Fibroblast of the conjunctiva (primary cell): Measurements from ENCODE around the gene RRAGD.
"Not testable (repeated sequence)": the region's sequence is repeated elsewhere in the genome, so short reads cannot be mapped to it uniquely, and the experiment has no call there.

Source experiments
- DNase-seq: peaks from one replicate; pipeline ENCODE4 v3.0.0-alpha.2; 2010; ENCODE audit warnings: low read depth

The RRAGD gene

DNA sequence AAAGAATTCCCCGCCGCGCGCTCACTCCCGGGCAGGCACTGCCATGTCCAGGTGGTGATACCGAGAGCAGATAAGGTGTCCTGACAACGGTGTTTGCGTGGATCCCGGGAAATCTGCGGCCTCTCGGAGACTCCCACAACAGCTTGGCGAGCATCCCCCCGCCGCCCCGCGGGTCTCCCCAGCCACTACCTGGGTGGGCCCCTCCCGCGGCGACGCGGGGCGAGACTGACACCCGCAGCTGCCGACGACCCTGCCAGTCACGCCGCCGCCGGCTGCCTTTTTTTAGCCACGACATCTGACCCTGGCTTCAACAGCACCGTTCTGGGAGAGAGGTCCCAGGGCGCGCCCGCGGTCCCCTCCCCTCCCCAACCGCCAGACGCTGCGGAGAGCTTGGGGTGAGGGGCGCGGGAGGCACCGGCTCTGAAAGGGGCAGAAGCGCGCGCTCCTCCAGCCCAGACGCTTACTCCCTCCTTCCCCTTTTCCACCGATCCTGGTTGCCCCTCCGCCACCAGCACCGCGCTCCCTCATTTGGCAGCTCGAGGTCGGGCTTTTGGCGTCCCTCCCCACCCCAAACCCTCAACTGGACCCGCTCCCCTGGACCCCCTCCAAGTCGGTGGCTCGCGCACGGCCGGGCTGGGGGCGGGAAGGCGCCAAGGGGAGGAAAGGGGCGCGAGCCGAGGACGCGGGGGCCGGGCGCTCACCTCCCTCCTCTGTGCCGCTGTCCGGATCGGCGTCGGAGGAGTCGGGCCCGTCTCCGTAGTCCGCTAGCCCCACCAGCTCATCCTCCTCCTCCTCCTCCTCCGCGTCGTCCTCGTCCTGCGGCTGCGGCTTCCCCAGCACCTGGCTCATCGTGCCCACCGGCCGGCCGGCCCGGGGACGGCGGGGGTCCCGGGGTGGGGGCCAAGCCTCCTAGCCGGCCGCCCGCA is 665 bp downstream of the RRAGD start:
- DNase-seq = no peak

DNA sequence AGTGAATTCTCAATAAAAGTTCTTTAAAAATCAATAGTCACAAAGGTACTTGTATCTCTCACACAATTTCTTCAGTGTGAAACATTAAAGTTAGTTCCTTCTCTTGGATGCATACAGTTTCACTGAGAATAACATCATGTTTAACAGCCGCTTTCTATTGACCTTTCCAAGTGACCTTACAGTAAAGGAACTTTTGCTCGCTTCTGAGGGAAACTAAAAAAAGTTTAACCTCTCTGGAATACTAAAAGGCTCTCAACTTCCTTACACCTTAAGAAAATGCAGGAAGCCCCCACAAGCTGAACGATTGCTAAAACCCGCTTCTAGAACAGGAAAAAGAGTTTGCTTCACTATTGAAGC is 1.3 kb downstream of the RRAGD start:
- no peak for DNase-seq

DNA sequence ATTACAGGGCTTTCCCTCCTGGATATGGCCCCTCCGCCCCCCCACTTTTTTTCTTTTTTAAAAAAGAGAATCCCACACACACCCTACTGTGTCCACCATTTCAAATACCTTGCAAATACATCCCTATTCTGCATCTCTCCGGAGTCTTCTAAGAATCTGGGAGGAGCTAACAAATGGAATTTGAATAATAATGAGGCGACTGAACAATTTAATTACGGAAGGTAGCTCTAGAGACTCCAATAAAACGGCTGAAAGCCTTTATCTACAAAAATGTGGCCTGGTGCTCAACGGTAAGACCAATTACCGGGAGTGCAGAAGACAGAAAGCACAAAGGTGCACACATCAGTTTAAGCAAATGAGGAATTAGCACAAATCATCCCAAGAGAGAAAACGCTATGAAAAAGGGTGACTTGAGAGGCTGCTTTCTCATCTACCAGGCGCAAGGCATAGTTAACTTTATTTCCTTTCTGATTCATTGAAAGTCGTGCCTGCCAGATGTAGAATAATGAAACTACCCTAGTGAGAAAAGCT is 1.8 kb downstream of the RRAGD start:
- no peak for DNase-seq

DNA sequence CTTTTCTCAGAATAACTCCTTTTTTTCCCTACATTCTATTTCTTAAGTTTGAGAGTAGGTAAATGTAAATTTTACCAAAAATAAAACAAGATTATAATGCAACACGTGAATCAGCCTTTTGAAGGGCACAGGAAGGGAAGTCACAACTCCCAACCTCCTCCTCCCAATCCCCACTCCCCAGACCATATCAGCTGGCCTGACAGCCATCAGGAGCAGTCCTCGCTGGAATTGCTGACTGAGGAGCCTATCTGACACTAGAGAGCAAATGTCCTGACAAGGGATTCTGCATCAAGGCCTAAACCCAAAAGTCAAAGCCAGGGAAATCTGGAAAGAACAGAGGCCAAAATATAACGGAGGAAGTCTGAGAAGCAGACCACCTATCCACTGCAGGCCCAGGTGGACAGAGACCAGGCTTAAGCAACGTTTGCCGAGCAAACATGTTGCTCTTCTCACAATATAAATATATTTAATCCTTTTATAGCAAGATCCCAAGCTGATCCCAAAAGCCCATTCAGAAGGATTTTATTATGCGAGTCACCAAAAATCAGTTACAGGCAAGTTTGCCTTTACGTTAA is 2.5 kb downstream of the RRAGD start:
- DNase-seq = no peak

DNA sequence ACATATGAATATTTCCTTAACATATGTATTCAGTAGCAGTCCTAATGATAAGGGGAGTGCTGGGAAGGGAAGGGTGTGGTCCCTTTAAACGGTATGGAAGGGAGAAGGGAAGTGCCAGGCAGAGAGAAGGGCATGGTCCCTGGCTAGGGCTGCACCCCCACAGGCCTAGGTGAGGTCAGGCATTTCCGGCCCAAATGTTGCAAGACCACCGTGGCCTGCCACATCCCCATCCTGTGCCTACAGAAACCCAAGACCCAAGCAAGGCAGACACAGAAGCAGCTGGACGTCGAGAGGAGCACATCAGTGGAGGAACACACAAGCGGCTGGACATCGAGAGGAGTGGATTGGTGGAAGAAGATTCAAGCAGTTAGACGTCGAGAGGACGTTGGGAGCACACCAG is 5.9 kb downstream of the RRAGD start:
- DNase-seq = no peak

DNA sequence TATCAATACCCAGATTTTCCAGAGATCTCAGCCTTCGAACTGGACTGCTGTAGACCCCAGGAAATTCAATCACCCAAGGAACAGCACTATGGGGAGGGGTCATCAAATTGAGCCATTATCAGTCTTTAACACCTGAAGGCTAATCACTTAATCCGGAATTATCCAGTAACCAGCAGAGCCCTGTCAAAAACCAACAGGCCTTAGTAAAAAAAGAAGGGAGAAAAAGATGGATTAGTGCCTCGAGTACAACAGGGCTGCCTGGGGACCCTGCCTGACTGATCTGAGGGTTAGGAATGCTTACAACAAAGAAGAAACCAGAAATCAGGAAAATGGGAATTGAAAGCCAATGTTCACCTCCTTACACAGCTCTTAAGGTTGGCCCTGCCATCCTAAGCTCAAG is 7.6 kb downstream of the RRAGD start:
- no peak for DNase-seq

DNA sequence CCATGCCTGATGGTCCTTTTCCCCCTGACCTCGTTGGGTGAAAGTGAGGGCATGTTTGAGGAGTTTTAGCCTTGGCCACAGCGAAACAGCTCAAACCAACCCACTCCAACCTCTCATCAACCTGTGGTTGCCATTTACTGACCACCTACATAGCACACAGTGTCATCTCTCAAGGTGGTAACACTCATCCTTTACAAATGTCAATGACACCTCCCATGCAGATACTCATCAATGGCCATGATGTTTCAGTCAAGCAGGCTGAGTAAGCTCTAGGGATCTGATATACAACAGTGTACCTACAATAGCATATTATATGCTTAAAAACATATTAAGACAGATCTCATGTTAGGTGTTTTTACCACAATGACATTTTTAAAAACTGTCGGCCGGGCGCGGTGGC is 9.3 kb downstream of the RRAGD start:
- DNase-seq = no peak

DNA sequence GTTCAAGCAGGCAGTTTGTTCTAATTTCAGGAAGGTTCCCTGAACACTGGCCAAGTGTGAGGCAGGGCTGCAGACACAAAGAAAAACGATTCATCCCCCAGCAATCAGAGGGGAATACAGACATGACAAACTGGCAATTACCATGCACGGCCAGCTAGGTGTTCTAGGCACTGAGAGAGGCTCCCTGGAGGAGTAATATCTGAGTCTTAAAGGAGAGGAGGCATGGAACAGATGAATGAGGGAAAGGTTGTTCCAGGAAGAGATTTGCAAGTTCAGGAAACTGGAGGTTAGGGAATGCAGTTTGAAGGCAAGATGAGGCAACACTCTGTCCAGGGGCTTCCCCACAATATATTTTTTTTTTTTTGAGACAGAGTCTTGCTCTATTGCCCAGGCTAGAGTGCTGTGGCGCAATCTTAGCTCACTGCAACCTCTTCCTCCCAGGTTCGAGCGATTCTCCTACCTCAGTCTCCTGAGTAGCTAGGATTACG is 11.1 kb downstream of the RRAGD start:
- no peak for DNase-seq

DNA sequence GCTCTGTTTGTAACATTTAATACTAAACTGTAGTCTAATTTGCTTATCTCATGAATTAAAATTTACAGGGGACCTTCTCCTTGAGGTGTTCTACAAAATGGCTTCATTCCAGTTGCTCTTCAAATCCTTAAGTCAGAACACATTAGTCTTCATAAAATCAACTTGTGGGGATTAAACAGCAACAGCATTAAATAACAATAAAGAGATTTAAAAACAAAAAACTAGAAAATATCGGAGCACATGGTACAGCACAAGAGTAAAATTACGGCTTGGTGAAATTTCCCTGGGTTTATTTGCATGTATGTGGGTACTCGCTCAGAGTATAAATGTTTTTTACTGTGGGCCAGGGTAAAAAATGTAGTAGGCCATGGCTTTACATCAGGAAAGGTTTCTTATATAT is 12.0 kb downstream of the RRAGD start:
- DNase-seq = no peak

DNA sequence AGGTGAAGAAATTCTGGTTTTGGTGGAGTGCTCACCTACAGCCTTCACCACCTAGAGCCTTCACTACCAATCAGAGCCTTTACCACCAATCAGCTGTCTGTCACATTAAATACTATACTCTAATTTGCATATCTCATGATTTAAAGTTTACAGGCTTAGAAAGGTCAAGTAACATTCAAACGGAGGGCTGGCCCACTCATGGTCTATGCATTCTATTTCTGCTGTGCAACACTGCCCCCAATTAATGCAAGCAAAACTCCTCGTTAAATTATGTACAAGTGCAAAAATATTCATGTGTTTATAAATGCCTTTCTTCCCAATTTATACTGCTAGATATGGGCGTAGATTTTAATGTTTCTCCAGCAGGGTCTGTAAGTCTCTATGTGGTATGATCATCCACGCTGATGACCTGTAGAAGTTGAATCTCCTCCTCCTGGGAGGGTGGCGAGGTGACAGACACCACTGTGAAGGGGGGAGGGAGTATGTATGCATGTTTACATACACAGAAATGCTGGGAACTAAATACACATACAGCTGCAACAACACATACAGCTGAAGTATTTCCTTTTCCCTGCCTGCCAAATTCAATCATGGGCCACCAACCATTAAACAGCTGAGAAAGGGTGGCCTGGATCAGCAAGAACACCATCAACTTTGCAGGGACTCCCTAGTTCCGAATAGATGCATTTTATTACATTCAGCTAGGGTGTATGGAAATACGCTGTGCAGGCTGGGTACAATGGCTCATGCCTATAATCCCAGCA is 13.1 kb downstream of the RRAGD start:
- no peak for DNase-seq

DNA sequence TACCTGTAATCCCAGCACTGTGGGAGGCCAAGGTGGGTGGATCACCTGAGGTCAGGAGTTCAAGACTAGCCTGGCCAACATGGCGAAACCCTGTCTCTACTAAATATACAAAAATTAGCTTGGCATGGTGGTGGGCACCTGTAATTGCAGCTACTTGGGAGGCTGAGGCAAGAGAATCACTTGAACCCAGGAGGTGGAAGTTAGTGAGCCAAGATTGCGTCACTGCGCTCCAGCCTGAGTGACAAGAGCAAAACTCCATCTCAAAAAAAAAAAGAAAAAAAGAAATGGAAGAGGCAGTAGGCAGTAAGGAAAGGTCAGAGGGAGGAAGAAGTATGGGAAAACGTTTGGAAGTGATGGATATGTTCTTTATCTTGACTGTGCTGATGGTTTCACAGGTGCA is 14.2 kb downstream of the RRAGD start:
- not testable (repeated sequence) for DNase-seq

DNA sequence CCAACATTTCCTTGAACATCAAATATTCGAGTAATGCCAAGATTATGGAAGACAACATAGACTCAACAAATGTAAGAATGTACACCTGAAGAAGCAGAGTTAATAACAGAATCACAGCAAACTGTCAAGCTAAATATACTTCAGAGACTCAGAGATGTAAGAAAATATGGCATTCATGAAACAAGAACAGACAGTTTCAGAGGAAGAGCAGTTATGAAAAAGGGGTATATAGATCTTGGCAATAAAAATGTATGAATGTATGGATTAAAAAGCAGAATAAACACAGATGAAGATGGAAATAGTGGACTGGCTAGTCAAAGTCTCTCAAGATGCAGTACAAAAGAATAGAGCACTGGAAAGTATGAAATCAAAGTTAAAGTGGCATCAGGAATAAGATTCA is 18.4 kb downstream of the RRAGD start:
- DNase-seq = no peak

DNA sequence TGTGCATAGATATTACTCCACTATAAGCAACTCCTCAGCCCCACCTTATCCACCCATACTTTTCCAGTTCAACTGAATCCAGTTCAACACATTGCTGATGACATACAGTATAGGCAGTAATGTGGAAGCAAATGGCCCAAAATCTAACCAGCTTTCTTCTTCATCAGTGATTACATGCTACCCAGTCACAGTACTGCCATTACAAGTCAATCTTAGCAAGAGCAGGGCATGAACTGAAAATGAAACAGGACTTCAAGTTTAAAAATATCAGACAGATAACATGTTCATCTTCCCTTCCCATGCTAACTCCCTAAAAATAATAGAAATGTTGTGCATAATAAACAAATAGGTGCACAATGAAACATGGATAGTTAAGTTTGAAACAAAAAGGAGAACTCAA is 19.2 kb downstream of the RRAGD start:
- DNase-seq = no peak

DNA sequence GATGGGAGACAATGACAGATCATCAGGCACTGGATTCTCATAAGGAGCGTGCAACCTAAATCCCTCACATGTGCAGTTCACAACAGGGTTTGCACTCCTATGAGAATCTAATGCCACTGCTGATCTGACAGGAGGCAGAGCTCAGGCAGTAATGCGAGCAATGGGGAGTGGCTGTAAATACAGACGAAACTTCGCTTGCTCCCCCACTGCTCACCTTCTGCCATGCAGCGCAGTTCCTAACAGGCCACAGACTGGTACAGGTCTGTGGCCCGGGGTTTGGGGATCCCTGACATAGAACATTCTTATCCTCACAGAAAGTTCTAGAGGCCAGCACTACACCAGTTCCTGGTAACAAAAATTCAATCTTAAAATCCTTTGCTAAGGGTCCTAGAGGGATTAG is 23.2 kb downstream of the RRAGD start:
- DNase-seq = no peak

DNA sequence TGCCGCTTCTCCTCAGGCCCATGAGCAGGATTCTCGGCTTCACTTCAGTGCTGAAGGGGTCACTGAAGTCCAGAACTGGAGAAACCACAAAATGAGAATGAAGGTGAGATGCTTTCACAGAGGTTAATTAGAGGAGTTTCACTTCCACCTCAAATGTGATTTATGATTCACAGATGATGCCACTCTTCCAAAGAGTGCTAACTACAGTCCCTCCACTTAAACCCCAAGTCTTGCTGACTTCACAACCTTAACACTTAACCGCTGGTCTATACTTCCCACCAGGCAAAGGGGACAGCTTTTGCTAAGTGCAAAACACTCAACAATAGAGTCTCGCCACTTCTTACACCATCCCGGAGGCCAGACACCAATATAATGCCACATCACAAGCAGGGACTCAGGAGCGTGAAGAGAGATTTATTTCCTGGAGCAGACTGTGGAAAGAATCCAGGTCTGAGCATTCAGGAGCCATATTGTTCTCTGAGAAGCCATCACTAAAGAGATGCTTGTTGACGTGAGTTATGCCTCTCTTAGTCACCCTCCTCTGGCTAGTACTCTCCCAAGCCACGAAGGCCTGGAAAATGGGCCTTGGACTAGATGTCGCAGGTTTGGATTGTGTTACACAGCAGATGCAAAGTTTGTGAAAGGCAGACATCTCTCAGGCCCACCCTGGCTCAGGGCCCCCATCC is 24.4 kb downstream of the RRAGD start:
- DNase-seq = no peak

DNA sequence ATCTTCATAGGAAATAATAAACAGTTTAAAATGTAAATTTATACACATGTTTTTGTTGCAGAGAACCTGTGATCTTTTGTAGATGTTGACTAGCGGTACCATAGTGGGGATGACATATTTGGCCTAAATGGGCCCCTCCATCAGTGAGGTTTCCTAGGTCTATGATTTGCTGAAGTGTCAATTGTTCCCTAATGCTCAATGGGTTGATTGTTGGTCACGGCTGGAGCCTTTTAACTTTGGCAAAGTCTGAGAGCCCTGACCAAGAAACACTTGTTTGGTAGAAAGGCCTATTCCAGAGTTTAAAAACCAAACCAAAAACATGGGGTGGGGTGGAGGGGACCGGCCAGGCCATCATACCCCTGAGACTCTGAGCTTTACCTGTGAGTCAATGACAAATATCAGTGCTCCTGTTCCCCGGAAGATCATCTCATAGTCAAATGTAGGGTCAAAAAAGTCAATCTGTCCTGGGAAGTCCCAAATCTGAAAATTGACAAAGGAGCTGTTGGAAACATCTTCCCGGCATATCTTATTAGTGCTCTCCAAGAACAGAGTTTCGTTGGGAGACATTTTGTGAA is 25.1 kb downstream of the RRAGD start:
- DNase-seq = no peak

DNA sequence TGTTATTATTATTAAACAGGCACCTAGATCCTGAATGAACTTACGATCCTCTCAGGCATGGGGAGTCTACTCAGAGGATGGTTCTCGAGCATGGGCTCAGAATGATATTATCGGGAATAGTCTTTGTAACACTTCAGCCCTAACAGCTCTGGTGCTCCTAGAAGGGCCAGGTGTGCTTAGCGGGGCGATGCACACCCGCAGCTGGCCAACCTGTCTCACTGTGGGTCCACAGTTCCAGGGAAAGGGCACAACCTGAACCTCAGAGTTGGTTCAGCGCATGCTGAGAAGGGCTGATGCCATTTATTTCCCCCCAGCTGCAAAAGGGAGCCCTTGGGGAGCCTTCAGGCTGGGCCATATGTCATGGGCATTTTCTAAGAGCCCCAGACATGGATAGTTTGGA is 26.2 kb downstream of the RRAGD start:
- DNase-seq = no peak

DNA sequence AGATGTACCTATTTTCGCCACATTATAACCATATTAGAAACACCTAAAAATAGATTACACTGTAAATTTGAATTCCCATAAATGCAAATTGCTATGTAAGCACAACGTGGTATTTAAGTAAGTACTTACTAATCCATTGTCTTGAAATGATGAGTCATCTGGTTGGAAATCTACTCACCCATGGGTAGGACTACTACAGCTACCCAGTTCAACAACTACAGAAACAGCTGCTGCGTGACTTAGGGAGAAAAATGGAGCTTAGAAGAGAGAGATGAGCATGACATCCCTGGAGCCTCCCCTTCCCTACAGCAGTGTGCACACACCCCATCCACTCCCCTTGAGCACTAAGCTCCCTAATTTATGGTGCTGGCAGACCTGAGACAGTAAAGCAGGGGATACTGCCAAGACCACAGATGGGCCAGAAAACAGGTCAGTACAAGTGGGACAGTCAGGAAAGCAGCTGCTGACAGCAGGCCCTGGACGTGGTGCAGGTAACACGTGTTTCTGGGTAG is 26.9 kb downstream of the RRAGD start:
- DNase-seq = no peak

DNA sequence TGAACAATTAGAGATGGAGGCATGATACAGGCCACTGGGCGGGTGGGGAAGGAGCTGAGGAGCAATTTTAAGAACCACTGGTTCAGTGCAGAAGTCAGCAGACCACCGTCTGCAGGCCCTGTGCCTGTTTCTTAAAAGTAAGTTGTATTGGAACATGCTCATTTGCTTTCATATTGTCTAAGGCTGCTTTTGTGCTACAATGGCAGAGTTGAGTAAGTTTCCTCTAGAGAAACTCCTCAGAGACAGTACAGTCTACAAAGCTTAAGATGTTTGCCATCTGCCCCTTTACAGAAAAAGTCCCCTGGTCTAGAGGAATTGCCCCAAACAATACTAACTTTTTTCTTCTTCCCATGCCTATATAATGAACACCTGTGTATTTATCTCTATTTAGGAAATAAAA is 31.0 kb downstream of the RRAGD start:
- no peak for DNase-seq

DNA sequence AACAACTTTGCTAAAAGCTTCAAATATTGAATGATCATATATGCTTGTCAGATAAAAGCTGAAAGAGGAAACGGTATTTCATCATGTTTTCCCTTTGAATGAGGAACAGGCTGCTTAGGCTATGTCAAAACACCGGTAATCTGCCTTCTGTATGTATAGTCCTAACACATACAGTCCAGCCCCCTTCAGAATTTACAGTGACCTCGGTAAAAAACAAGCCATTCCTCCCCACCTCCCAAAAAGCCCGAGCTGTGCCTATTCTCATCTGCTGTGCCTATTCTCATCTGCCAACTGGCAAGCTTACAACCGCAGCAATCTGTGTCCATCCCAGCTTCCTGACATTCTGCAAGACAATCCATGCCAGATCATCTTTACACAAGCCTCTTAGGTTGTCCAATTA is 32.8 kb downstream of the RRAGD start:
- no peak for DNase-seq

DNA sequence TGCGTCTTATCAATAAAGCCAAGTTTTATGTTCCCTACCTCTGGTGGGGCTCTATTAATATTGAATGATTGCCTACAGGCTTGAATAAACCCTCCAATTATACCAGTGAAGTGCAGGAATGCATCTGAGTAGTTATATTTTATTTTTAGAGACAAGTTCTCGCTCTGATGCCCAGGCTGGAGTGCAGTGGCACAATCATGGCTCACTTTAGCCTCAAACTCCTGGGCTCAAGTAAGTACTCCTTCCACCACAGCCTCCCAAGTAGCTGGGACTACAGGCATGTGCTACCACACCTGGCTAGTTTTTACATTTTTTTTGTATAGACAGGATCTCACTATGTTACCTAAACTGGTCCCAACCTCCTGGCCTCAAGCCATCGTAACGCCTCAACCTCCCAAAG is 33.4 kb downstream of the RRAGD start:
- DNase-seq = no peak
